Activated CD4-positive, alpha-beta T cell treated with anti-CD3 and anti-CD28 coated beads, Interleukin-2, amount 50 U/mL, for 16 hours (primary cell): ENCODE data around the gene OXNAD1.

Experiments used
- DNase-seq: peaks from one replicate; pipeline ENCODE4 v3.0.0-alpha.2; 2020

Gene OXNAD1

GRCh38 chr3:16247282-16248061 lies 17.5 kb upstream of the OXNAD1 start:
- peak; percentile 87 for DNase-seq

- no peak for DNase-seq
These were observed 16.5 kb upstream of the OXNAD1 start for GRCh38 chr3:16248556-16248955.

- DNase-seq, result peak; percentile 16
These were observed 15.7 kb upstream of the OXNAD1 start for GRCh38 chr3:16249336-16249735.

GRCh38 chr3:16249886-16250285 lies 15.1 kb upstream of the OXNAD1 start:
- DNase-seq, result no peak

GRCh38 chr3:16251316-16252085 lies 13.5 kb upstream of the OXNAD1 start:
- no peak for DNase-seq

GRCh38 chr3:16252243-16252978 lies 12.6 kb upstream of the OXNAD1 start:
- no peak for DNase-seq

- no peak for DNase-seq
These were observed 12.0 kb upstream of the OXNAD1 start for GRCh38 chr3:16252988-16253387.

GRCh38 chr3:16253601-16254000 lies 11.4 kb upstream of the OXNAD1 start:
- DNase-seq, result no peak

- DNase-seq, result peak; percentile 81
These were observed 10.1 kb upstream of the OXNAD1 start for GRCh38 chr3:16254916-16255315.

GRCh38 chr3:16255326-16255725 lies 9.7 kb upstream of the OXNAD1 start:
- peak; percentile 39 for DNase-seq

- DNase-seq, result no peak
These were observed 9.3 kb upstream of the OXNAD1 start for GRCh38 chr3:16255726-16256125.

GRCh38 chr3:16257309-16257708 lies 7.7 kb upstream of the OXNAD1 start:
- no peak for DNase-seq

GRCh38 chr3:16258177-16258576 lies 6.8 kb upstream of the OXNAD1 start:
- no peak for DNase-seq

GRCh38 chr3:16258866-16259265 lies 6.1 kb upstream of the OXNAD1 start:
- DNase-seq, result no peak

GRCh38 chr3:16260046-16260445 lies 5.0 kb upstream of the OXNAD1 start:
- no peak for DNase-seq

- DNase-seq, result no peak
These were observed 2.8 kb upstream of the OXNAD1 start for GRCh38 chr3:16262174-16262573.

- DNase-seq, result no peak
These were observed 771 bp upstream of the OXNAD1 start for GRCh38 chr3:16264174-16264707.

- no peak for DNase-seq
These were observed 409 bp downstream of the OXNAD1 start for GRCh38 chr3:16265455-16265786.

GRCh38 chr3:16266714-16267113 lies 1.7 kb downstream of the OXNAD1 start:
- no peak for DNase-seq

GRCh38 chr3:16270855-16271254 lies 5.8 kb downstream of the OXNAD1 start:
- no peak for DNase-seq

GRCh38 chr3:16272588-16272987 lies 7.6 kb downstream of the OXNAD1 start:
- DNase-seq, result no peak

GRCh38 chr3:16273867-16274266 lies 8.9 kb downstream of the OXNAD1 start:
- DNase-seq, result no peak

GRCh38 chr3:16277471-16277870 lies 12.5 kb downstream of the OXNAD1 start:
- no peak for DNase-seq
